ENCODE measurements around the gene SF1.

Gene SF1

DNA sequence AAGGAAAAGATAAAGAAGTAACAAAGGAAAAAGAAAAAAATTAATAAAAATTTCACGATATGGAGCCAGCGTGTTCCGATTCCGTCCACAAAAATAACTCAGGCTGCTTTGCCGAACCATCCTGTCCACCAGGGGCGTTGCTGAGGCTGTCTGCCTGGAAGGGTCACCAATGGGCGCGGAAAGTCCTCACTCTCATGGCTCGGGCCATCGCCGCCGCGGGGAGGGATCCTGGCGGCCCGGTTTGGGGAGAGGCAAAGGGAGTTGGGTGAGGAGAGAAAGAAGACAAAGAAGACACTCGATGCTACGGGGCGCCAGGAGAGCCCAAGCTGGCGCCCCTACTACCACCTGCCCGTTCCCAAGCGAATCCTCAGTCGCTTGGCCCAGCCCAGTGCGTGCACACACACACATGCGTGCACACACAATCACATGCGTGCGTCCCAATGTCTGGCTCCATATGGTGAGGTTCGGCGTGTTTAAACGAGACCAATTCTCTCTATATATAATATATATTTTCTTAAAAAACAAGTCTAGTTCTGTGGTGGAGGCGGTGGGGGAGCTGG lies 13.0 kb downstream of the SF1 start:
- TF ChIP-seq TAF1 (IDR thresholded peaks at IDR 0.05; ENCODE audit: borderline replicate concordance, low read depth, low read length) = no peak
- peak; percentile 53; the same call in 1 of the 2 replicates for TF ChIP-seq POLR2A (IDR thresholded peaks at IDR 0.05; ENCODE audit: low read depth, low read length)
- peak; percentile 76 for TF ChIP-seq POLR2AphosphoS5 (IDR thresholded peaks at IDR 0.05; ENCODE audit: low read depth, low read length)
- FAIRE-seq = no peak
- DNase-seq (ENCODE audit: insufficient read length) = no peak

GRCh38 chr11:64764753-64765152 lies 13.6 kb downstream of the SF1 start:
- DNase-seq (ENCODE audit: insufficient read length) = no peak
- no peak for TF ChIP-seq TAF1 (IDR thresholded peaks at IDR 0.05; ENCODE audit: borderline replicate concordance, low read depth, low read length)
- TF ChIP-seq POLR2A (IDR thresholded peaks at IDR 0.05; ENCODE audit: low read depth, low read length) = no peak
- no peak for TF ChIP-seq POLR2AphosphoS5 (IDR thresholded peaks at IDR 0.05; ENCODE audit: low read depth, low read length)
- FAIRE-seq = no peak

GRCh38 chr11:64764040-64764611 lies 14.2 kb downstream of the SF1 start:
- no peak for DNase-seq (ENCODE audit: insufficient read length)
- no peak for TF ChIP-seq POLR2A (IDR thresholded peaks at IDR 0.05; ENCODE audit: low read depth, low read length)
- TF ChIP-seq POLR2AphosphoS5 (IDR thresholded peaks at IDR 0.05; ENCODE audit: low read depth, low read length) = no peak
- TF ChIP-seq TAF1 (IDR thresholded peaks at IDR 0.05; ENCODE audit: borderline replicate concordance, low read depth, low read length) = no peak
- FAIRE-seq = peak; percentile 36

DNA sequence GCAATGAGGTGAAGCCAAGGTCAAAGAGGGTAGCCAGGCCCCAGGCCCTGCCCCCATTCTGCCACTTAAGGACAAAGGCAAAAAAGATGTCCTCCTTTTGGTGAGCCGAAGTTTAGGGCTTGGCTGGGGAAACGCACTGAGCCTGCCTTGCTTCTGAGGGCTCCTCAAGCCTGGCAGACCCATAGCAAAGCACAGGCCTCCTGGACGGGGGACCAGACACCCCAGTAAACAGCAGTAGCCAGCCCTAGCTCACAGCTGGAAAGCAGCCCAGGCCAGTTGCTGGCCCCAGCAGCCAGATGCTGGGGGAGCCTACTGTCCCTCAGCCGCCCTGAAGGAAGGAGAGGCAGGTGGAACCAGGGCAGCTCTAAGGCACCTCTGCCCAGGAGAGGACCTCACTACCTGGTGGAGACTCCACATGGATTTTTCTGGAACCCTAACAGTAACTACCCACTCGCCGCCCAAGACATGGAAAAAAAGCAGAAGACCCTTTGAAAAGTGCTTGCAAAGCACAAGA lies 14.8 kb downstream of the SF1 start:
- TF ChIP-seq POLR2A (IDR thresholded peaks at IDR 0.05; ENCODE audit: low read depth, low read length) = peak; percentile 48; the same call in 1 of the 2 replicates
- peak; percentile 25; the same call in 1 of the 2 replicates for TF ChIP-seq POLR2AphosphoS5 (IDR thresholded peaks at IDR 0.05; ENCODE audit: low read depth, low read length)
- TF ChIP-seq TAF1 (IDR thresholded peaks at IDR 0.05; ENCODE audit: borderline replicate concordance, low read depth, low read length) = no peak
- FAIRE-seq = no peak
- DNase-seq (ENCODE audit: insufficient read length) = no peak

DNA sequence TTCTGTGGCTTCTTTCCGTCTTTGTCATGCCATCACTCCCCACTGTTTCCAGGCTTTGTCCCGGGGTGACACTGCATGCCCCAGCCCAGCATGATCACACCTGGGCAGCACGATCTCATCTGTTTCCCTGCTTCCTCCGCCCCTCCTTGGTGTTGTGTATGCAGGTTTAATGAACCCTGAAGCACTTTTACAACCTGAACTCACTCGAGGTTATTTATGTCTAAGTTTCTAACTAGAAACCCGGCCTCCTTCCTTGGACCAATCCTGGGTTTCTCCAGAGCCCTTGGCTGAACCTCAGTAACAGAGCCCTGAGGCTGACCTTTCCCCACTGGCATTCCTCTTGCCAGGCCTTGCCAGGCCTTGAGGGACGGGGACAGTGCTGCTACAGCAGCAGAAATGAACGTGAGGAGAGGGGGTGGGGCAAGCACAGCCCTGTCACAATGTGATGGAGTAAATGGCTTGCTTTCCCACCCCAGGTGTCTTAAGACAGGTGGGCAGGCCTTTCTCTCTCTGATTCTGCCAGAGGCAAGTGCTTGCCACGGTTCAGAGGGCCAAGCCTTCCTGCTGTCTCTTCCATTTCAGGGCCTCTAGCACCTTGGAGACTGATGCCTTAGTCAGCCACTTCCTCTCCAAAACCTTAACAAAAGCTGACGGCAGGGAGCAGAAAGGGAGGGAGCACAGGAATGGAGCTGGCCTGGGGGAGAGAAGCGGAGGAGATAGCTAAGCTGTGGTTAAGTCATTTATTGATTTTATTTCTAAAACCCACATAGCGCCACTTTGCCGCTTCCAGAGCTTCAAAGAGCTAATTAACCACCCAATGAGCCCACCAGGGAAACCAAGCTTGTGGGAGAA lies 15.4 kb downstream of the SF1 start:
- FAIRE-seq (no peak), DNase-seq (ENCODE audit: insufficient read length) (no peak)
- TF ChIP-seq TAF1 (IDR thresholded peaks at IDR 0.05; ENCODE audit: borderline replicate concordance, low read depth, low read length) (no peak), POLR2AphosphoS5 (IDR thresholded peaks at IDR 0.05; ENCODE audit: low read depth, low read length) (0 out of 2 replicates have a peak, but pooled peaks have one; percentile 39), POLR2A (IDR thresholded peaks at IDR 0.05; ENCODE audit: low read depth, low read length) (no peak; the same call in 1 of the 2 replicates)

DNA sequence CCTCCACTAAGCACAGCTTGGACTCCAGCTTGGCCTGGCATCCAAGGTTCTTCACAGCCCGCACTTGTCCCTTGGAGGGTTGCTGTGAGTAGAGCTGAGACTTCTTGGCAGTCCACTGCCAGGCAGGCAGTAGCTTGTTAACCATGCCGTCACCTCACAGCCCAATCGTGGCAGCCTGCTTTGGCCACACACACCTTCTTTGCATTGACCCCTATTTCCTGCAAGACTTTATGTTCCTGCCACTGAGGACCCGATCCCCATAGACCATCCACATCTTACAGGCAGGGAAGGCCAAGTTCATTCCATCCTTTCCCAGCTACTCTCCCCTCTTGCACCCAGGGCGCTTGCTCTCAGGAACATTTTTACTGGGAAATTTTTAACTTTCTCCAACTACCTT lies 16.1 kb downstream of the SF1 start:
- FAIRE-seq (peak; percentile 73), DNase-seq (ENCODE audit: insufficient read length) (no peak)
- TF ChIP-seq POLR2AphosphoS5 (IDR thresholded peaks at IDR 0.05; ENCODE audit: low read depth, low read length) (peak; percentile 96), TAF1 (IDR thresholded peaks at IDR 0.05; ENCODE audit: borderline replicate concordance, low read depth, low read length) (no peak), POLR2A (IDR thresholded peaks at IDR 0.05; ENCODE audit: low read depth, low read length) (peak; percentile 74; the same call in 1 of the 2 replicates)

GRCh38 chr11:64760759-64761420 lies 17.5 kb downstream of the SF1 start:
- DNase-seq (ENCODE audit: insufficient read length) (no peak), FAIRE-seq (no peak)
- TF ChIP-seq TAF1 (IDR thresholded peaks at IDR 0.05; ENCODE audit: borderline replicate concordance, low read depth, low read length) (no peak), POLR2A (IDR thresholded peaks at IDR 0.05; ENCODE audit: low read depth, low read length) (no peak), POLR2AphosphoS5 (IDR thresholded peaks at IDR 0.05; ENCODE audit: low read depth, low read length) (no peak; the same call in 1 of the 2 replicates)

DNA sequence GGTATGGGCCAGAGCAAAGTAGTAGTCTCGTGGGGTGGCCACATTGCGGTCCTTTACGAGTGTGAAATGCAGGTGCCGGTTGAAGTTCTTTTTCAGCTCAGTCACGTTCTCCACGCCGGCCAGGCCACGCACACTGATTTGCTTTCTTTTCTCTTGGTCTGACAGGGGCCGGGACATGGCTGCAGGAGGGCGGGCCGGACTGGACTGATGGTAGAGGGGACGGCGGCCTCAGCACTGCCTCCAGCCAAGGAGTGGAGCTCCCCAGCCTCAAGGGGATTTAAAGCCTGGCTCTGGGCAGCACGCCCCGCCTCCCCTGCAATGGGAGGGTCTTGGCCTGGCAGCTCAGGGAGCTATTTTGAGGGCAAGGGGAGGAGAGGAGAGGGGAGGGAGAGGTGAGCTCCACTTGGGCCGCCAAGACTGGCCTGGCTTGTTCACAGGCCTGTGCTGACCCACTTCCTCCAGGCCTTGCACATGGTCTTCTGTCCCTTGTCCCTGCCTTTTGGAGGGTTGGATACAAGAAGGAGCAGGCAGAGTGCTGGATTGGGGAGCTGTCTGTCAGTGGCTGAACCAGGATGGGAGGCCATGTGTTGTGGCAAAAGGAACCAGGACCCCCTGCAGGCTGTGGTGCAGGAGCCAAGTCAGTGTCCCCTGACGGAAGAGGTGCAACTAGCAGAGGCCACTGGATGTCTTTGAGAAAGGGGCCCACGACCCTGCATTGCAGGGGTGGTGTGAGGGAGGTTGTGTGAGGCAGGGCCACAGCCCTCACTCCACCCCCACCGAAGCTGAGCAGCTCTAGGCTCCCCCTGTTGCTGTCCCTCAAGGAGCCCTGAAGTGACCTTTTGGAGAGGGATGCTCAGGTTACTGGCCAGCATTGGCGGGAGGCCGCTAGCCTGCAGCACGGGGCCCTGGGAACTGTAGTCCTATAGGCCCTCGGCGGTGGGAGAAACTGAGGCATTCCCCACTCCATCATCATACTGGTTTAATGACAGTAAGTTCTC lies 18.3 kb downstream of the SF1 start, which contains the start of gene PYGM:
TSS of gene PYGM (minus strand) at position 253 of the 998 bp plus-strand sequence. CDS start at position 177, 76 bp downstream.
- FAIRE-seq (no peak), DNase-seq (ENCODE audit: insufficient read length) (no peak)
- TF ChIP-seq POLR2A (IDR thresholded peaks at IDR 0.05; ENCODE audit: low read depth, low read length) = peak; percentile 48; the same call in 1 of the 2 replicates
- TF ChIP-seq POLR2AphosphoS5 (IDR thresholded peaks at IDR 0.05; ENCODE audit: low read depth, low read length) = no peak; the same call in 1 of the 2 replicates

DNA sequence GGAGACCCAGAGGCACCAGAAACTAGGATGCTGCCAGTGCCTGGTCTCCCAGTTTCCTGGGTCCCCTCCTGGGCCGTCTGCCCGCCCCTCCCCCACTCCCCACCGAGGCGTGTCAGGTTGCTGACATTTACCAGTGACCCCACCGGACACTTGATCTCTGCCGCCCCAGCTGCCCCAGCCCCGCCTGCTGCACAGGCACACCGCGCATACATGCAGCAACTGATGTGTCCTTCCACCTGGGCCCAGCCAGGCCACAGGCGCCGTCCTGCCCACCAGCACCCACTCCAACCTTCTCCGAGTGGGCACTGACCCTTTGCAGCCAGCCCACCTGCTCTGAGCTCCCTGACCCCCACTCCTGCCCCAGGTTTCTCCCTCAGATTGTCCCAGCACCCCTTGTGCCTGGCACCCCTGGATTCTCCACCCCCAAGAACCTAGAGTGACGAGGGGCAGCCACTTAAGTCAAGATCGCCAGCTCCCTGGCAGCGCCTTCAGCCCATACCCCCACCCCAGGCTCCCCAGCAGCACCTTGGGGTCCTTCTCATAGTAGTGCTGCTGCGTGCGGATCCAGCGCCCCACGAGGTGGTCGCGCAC lies 19.1 kb downstream of the SF1 start:
- no peak for TF ChIP-seq POLR2AphosphoS5 (IDR thresholded peaks at IDR 0.05; ENCODE audit: low read depth, low read length)
- no peak for TF ChIP-seq TAF1 (IDR thresholded peaks at IDR 0.05; ENCODE audit: borderline replicate concordance, low read depth, low read length)
- TF ChIP-seq POLR2A (IDR thresholded peaks at IDR 0.05; ENCODE audit: low read depth, low read length) = no peak
- FAIRE-seq = no peak
- no peak for DNase-seq (ENCODE audit: insufficient read length)

All from GM12892 (cell line).